Osteocyte (in vitro differentiated cells): ENCODE results near the gene ZFP36L1. TPM values are rescaled to one million over a fixed set of nuclear protein-coding genes. Genes with fewer than 3 reads are reported as not detected.

ENCODE experiments used
- DNase-seq: peaks from one replicate; pipeline ENCODE4 v3.0.0; 2021; ENCODE audit warnings: mixed read lengths; ENCODE audit not compliant: unreplicated experiment; ENCODE audit errors: extremely low spot score
- H3K27ac Mint-ChIP-seq: one replicate; pipeline ENCODE4 v1.8.0; 2021; ENCODE audit warnings: mild to moderate bottlenecking, mixed read lengths; ENCODE audit not compliant: unreplicated experiment
- H3K27me3 Mint-ChIP-seq: one replicate; pipeline ENCODE4 v1.8.0; 2021; ENCODE audit warnings: mixed read lengths; ENCODE audit not compliant: unreplicated experiment
- H3K36me3 Mint-ChIP-seq: one replicate; pipeline ENCODE4 v1.8.0; 2021; ENCODE audit warnings: mixed read lengths; ENCODE audit not compliant: unreplicated experiment
- H3K4me1 Mint-ChIP-seq: one replicate; pipeline ENCODE4 v1.8.0; 2021; ENCODE audit warnings: mixed read lengths; ENCODE audit not compliant: unreplicated experiment
- H3K4me3 Mint-ChIP-seq: one replicate; pipeline ENCODE4 v1.8.0; 2021; ENCODE audit warnings: mild to moderate bottlenecking, moderate library complexity, mixed read lengths; ENCODE audit not compliant: unreplicated experiment
- H3K9me3 Mint-ChIP-seq: one replicate; pipeline ENCODE4 v1.8.0; 2021; ENCODE audit warnings: mixed read lengths; ENCODE audit not compliant: unreplicated experiment
- total RNA-seq: library from RNA; stranded (reverse); gene quantifications from 2 replicates; pipeline ENCODE4 v1.2.1, GENCODE V29; 2021
- TF ChIP-seq, protein P1 (sequence below): fragments of 200-600 bp; sonication (generic); IDR thresholded peaks from 2 replicates; pipeline ENCODE4 v1.5.0; 2021; ENCODE audit warnings: antibody characterized with exemption, mild to moderate bottlenecking, moderate library complexity

The ZFP36L1 gene
- total RNA-seq, 1 donor from 2014 or later = 352 TPM

DNA sequence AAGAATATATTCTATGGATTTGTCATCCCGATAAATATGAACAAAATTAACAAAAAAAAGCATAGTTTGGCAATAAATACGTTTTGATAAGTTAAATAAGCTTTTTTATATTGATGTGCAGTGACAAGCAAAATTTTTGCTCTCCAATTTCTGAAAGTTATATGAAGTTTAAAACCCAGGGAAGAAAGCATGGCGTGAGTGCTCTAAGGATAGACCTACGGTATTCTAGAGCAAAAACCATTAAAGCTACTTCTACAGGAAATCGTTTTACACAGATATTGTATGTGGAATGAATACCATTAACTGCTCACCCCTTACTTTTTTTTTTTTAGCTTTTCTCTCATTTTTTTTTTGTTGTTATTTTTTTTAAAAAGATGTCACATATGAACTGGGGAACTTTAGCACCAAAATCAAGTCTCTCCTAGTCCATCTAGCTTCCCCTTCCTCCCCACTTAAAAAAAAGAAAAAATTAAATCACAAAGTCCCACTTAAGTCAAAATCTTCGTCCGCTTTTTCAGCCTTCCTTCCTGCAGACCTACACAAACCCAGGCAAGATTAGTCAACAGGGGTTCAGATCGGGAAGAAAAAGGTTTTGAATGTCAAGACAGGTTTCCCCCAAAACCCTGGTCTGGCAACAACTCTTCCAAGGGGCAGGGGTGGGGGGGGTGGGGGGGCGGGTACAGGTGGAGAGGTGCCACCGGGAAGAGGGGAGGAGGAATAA, 4.4 kb downstream of the ZFP36L1 start:
- peaks cover 55% of the 10 kb centered on the region for H3K36me3 Mint-ChIP-seq
- peak overlapping the region; percentile 92 for H3K4me3 Mint-ChIP-seq
- H3K4me1 Mint-ChIP-seq = peaks cover 40% of the 10 kb centered on the region
- peak overlapping the region; percentile 100 for H3K27ac Mint-ChIP-seq
- no peak for DNase-seq
- no peaks in the 10 kb centered on the region for H3K9me3 Mint-ChIP-seq
- TF ChIP-seq, protein P1, sequence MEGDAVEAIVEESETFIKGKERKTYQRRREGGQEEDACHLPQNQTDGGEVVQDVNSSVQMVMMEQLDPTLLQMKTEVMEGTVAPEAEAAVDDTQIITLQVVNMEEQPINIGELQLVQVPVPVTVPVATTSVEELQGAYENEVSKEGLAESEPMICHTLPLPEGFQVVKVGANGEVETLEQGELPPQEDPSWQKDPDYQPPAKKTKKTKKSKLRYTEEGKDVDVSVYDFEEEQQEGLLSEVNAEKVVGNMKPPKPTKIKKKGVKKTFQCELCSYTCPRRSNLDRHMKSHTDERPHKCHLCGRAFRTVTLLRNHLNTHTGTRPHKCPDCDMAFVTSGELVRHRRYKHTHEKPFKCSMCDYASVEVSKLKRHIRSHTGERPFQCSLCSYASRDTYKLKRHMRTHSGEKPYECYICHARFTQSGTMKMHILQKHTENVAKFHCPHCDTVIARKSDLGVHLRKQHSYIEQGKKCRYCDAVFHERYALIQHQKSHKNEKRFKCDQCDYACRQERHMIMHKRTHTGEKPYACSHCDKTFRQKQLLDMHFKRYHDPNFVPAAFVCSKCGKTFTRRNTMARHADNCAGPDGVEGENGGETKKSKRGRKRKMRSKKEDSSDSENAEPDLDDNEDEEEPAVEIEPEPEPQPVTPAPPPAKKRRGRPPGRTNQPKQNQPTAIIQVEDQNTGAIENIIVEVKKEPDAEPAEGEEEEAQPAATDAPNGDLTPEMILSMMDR = no peak
- no peaks in the 10 kb centered on the region for H3K27me3 Mint-ChIP-seq

DNA sequence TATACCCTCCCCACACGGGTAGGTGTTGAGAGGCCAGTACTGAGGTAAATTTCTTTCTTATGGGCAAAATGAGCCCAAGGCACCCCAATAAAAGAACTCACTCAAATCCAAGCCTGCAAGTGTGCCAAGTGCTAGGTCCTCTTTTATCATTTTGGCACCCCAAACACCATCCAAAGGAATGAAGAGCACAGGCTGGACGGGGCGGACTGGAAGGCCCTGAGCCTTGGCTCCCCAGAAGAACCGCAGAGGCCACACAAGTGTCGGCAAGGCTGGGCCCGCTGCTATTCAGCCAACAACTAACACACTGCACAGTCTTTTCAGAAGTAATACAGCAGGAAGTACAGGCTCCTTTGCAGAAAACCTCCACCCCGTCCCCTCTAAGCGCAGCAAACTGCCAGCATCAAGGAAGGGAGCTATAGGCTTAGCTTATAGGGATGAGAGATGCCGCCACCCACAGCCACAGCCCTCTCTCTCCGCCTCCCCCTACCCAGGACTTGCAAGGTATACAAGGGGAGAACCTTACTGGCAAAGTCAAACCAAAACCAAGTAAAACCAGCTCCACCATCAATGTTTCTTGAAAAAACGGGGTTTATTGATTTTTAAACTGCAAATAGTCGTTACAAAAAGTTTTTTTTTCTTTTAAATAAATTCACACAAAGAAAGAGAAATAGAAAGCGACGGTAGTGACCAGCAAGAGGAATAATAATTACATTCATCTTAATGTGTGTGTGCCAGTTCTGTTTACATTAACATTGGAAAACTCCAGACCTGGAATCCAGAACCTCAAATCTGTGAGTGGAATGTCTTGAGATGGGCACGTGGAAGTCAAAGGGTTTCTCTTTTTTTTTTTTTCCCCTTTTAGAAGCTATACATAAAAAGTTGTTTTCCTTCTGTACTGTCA, 5.5 kb downstream of the ZFP36L1 start:
- H3K27me3 Mint-ChIP-seq = no peaks in the 10 kb centered on the region
- H3K27ac Mint-ChIP-seq = peak overlapping the region; percentile 80
- TF ChIP-seq, protein P1 = no peak
- H3K36me3 Mint-ChIP-seq = peaks cover 50% of the 10 kb centered on the region
- peaks cover 38% of the 10 kb centered on the region for H3K4me1 Mint-ChIP-seq
- H3K4me3 Mint-ChIP-seq = peak overlapping the region; percentile 60
- no peak for DNase-seq
- H3K9me3 Mint-ChIP-seq = no peaks in the 10 kb centered on the region

DNA sequence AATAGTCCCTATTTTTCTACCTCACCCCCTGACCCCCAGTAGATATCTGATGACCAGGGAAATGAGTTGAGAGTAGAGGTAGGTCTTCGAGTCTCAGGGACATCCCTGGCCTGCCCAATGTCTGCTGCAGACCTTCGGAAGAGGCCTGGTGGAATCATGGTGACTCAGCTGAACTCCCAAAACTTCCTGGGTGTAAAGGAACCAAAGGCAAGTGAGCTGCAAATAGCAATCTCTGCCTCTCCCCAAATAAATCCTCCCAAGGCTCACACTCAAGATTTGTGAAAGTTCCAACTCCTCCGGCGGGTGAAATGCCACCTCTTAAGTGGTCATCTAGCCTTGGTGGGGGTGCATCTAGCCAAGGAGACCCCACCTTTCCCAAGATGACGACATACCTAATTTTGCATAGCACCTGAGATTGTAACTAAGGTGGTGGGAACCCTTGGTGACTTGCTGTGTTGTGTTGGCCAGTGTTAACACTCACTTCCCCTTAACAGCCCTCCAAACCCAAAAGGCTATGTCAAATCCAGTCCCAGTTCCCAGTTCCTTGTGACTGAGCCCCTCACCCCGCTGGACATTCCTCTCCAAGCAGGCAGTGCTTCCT, 6.3 kb downstream of the ZFP36L1 start:
- DNase-seq = no peak
- Mint-ChIP-seq H3K36me3 (peaks cover 48% of the 10 kb centered on the region), H3K4me1 (peaks cover 38% of the 10 kb centered on the region), H3K9me3 (no peaks in the 10 kb centered on the region), H3K4me3 (peak overlapping the region; percentile 60), H3K27me3 (no peaks in the 10 kb centered on the region), H3K27ac (peak overlapping the region; percentile 80)
- TF ChIP-seq, protein P1 = no peak

DNA sequence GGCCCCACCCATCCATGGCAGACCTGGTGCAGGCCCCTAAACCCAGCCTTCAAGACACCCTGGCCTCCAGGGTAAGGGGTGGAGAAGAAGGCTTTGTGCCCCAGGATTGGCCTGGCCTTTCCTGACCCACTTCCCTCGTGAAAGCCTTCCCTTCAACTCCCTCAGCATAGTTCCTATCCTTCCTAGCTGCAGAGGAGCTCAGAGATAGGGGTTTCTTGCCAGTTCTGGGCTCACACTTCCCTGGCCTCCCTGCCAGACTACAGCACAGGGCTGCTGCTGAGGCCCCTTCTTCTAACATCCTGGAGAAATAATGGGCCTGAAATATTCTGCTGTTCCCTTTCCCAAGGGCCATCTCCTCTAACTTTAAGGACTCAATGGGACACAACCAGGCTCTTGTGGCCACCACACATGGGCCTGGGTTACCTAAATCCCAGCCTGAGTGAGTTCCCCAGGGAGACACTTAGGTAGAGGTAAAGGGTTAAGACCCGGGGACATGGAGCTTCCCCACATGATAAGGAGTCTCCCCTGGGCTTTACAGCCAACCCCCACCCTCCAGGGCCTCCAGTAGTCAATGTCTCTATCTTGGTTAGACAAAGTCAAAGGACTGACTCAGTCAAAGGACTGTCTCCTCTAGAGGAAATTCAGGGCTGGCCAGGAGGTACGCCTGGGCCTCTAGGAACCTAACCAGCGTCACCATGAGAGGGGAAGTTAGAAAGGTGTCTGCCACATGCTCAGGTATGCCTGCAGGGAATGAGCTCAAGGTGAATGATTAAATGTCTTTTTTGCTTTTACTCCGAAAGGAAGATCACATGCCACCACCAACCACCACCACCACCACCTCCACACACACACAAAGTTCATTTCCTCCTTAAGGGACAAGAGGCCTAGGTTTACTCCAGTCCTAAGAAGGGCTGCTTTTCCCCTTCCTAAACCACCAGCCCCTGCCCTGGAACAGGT, 7.1 kb downstream of the ZFP36L1 start:
- Mint-ChIP-seq H3K27me3 (no peaks in the 10 kb centered on the region), H3K4me3 (peak overlapping the region; percentile 40), H3K36me3 (peaks cover 40% of the 10 kb centered on the region), H3K27ac (peak overlapping the region; percentile 80), H3K9me3 (no peaks in the 10 kb centered on the region), H3K4me1 (peaks cover 44% of the 10 kb centered on the region)
- no peak for DNase-seq
- TF ChIP-seq, protein P1 = no peak
